MM.1S (cell line): ENCODE measurements around the gene GPATCH3.
A peak's percentile ranks its signal among the peaks of the same experiment; 100 is the strongest.

Source experiments
- CTCF ChIP-seq: fragments of 300-600 bp; sonication (generic); IDR thresholded peaks from 2 replicates; pipeline ENCODE4 v1.5.1; 2016; ENCODE audit warnings: antibody characterized with exemption, low read length, mixed read lengths
- EZH2 ChIP-seq: fragments of 300-600 bp; sonication (generic); optimal IDR thresholded peaks from 2 replicates; pipeline ENCODE3; 2017; ENCODE audit warnings: low read depth, mild to moderate bottlenecking, antibody characterized with exemption, low read length, mixed read lengths
- EZH2phosphoT487 ChIP-seq: fragments of 300-600 bp; sonication (generic); IDR thresholded peaks from 2 replicates; pipeline ENCODE4 v1.6.1; 2018; ENCODE audit warnings: antibody characterized with exemption, low read length

GRCh38 chr1:26887125-26887524 lies 13.1 kb downstream of the GPATCH3 start:
- peak; percentile 52 for TF ChIP-seq CTCF
- TF ChIP-seq EZH2: no peak
- no peak for TF ChIP-seq EZH2phosphoT487
